Panc1 (cell line): ENCODE measurements around the gene FRY. TPM values are rescaled to one million over a fixed set of nuclear protein-coding genes. Genes with fewer than 3 reads are reported as not detected.

Source experiments
- ATAC-seq: fragments of 200-7000 bp; cut with Tn5 transposase; 2 replicates; pipeline ENCODE4 v1.9.1; 2020; ENCODE audit warnings: mild to moderate bottlenecking, moderate library complexity
- BruUV-seq: library from RNA; stranded (reverse); fragments of 400-500 nt; replicated peaks from 2 replicates; lab custom pipeline; 2021; lab: Mats Ljungman, UMichigan
- CTCF ChIA-PET: fragments of 300-600 bp; sonication (Branson Sonifier 250); formaldehyde crosslinking; loops from one replicate; lab custom pipeline; 2022; ENCODE audit warnings: antibody characterized with exemption; lab: Charles Lee
- POLR2A ChIA-PET: fragments of 300-600 bp; sonication (Branson Sonifier 250); formaldehyde crosslinking; loops from one replicate; lab custom pipeline; 2022; ENCODE audit warnings: antibody characterized with exemption; lab: Charles Lee
- DNase-seq: peaks from one replicate; pipeline ENCODE4 v3.0.0-alpha.2; 2010; ENCODE audit warnings: low read depth, low spot score
- H3K27ac ChIP-seq: 2 replicates; pipeline ENCODE4 v1.5.1; 2011; ENCODE audit warnings: mild to moderate bottlenecking, low read length, inconsistent platforms
- H3K27me3 ChIP-seq: fragments of 200-500 bp; sonication (Bioruptor generic); 2 replicates; pipeline ENCODE4 v1.6.0; 2014; ENCODE audit warnings: low read length, inconsistent platforms; ENCODE audit not compliant: control insufficient read depth, insufficient read depth
- H3K36me3 ChIP-seq: fragments of 200-500 bp; sonication (Bioruptor generic); 2 replicates; pipeline ENCODE4 v1.5.1; 2014; ENCODE audit warnings: inconsistent platforms, mild to moderate bottlenecking, low read length, moderate library complexity; ENCODE audit not compliant: control insufficient read depth, insufficient read depth
- H3K4me1 ChIP-seq: 2 replicates; pipeline ENCODE4 v1.5.1; 2011; ENCODE audit warnings: inconsistent platforms, mild to moderate bottlenecking, low read length, moderate library complexity; ENCODE audit not compliant: control insufficient read depth, insufficient read depth
- H3K4me3 ChIP-seq, 2 experiments: 2 replicates each; pipeline ENCODE4 v1.5.1; 2011 to 2012; ENCODE audit warnings: low read depth in 2 of 2, low read length in 2 of 2, mild to moderate bottlenecking in 2 of 2, inconsistent platforms in 1 of 2, moderate library complexity in 1 of 2
- H3K9me3 ChIP-seq: fragments of 200-500 bp; sonication (Bioruptor generic); 2 replicates; pipeline ENCODE4 v1.5.1; 2014; ENCODE audit warnings: low read depth, mild to moderate bottlenecking, inconsistent platforms, low read length, moderate library complexity; ENCODE audit not compliant: control insufficient read depth, insufficient read depth
- CTCF ChIP-seq: fragments of 450-650 bp; IDR thresholded peaks from 2 replicates; pipeline ENCODE4 v1.5.1; 2017; ENCODE audit warnings: mild to moderate bottlenecking
- POLR2AphosphoS5 ChIP-seq: IDR thresholded peaks from 2 replicates; pipeline ENCODE4 v1.6.1; 2012; ENCODE audit warnings: mild to moderate bottlenecking, low read depth, low read length, moderate library complexity
- SIN3A ChIP-seq: IDR thresholded peaks from 2 replicates; pipeline ENCODE4 v1.6.1; 2012; ENCODE audit warnings: low read depth, mild to moderate bottlenecking, low read length, moderate library complexity, borderline replicate concordance; ENCODE audit not compliant: insufficient read depth
- TCF7L2 ChIP-seq: IDR thresholded peaks from 2 replicates; pipeline ENCODE4 v1.6.1; 2011; ENCODE audit warnings: mild to moderate bottlenecking, low read depth, low read length, inconsistent platforms
- in situ Hi-C: cut with HindIII; loops from 2 replicates; pipeline ENCODE4 v1.10.0; 2016; ENCODE audit warnings: low sequenced_read_pairs, low pct_unique_long_range_greater_than_20kb
- intact Hi-C: fragments of 100-400 bp; cut with micrococcal nuclease; formaldehyde crosslinking; loops from one replicate; pipeline ENCODE4 v1.10.0; 2022; ENCODE audit not compliant: unreplicated experiment
- total RNA-seq: library from RNA; stranded (reverse); gene quantifications from one replicate; pipeline ENCODE4 v1.2.1, GENCODE V29; 2021; ENCODE audit not compliant: unreplicated experiment
- TF ChIP-seq, protein P1 (sequence below), 2 experiments: IDR thresholded peaks; 2 replicates each; pipeline ENCODE4 v1.6.1; 2011 to 2012; ENCODE audit warnings: low read depth in 2 of 2, control low read depth in 1 of 2, low read length in 1 of 2, mild to moderate bottlenecking in 1 of 2, moderate library complexity in 1 of 2; ENCODE audit not compliant: insufficient read depth in 1 of 2

The FRY gene
- total RNA-seq, 1 experiment from 2014 or later: 0.18 TPM

DNA sequence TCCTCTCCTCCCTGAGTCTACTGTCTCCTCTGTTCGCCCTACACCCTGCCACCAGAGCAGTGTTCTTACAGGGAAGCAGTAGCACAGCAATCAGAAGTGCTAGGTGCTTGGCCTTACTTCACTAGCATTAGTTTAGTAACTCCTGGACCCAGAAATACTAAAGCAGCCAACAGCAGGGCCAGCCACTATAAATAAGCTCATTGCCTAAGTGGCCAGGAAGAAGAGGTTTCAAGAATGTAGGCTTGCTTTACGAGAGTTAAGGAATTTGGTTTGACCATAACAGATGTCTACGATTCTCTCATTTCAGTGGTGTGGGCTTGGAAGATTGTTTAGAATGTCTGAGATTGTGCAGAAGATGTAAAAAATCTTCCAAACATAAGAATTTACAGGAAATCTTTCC, 180.2 kb downstream of the FRY start:
- Histone ChIP-seq H3K4me3 (no peak overlapping the region), H3K27me3 (no peaks in the 10 kb centered on the region), H3K9me3 (no peaks in the 10 kb centered on the region), H3K36me3 (no peaks in the 10 kb centered on the region), H3K4me1 (no peaks in the 10 kb centered on the region), H3K27ac (no peak overlapping the region)
- in situ Hi-C loops (no loop called here), intact Hi-C loops (no loop called here)
- DNase-seq: no peak
- ChIA-PET CTCF (no interaction called here), POLR2A (no interaction called here)
- ATAC-seq: no peak
- no TSS peak for BruUV-seq
- TF ChIP-seq, protein P1, sequence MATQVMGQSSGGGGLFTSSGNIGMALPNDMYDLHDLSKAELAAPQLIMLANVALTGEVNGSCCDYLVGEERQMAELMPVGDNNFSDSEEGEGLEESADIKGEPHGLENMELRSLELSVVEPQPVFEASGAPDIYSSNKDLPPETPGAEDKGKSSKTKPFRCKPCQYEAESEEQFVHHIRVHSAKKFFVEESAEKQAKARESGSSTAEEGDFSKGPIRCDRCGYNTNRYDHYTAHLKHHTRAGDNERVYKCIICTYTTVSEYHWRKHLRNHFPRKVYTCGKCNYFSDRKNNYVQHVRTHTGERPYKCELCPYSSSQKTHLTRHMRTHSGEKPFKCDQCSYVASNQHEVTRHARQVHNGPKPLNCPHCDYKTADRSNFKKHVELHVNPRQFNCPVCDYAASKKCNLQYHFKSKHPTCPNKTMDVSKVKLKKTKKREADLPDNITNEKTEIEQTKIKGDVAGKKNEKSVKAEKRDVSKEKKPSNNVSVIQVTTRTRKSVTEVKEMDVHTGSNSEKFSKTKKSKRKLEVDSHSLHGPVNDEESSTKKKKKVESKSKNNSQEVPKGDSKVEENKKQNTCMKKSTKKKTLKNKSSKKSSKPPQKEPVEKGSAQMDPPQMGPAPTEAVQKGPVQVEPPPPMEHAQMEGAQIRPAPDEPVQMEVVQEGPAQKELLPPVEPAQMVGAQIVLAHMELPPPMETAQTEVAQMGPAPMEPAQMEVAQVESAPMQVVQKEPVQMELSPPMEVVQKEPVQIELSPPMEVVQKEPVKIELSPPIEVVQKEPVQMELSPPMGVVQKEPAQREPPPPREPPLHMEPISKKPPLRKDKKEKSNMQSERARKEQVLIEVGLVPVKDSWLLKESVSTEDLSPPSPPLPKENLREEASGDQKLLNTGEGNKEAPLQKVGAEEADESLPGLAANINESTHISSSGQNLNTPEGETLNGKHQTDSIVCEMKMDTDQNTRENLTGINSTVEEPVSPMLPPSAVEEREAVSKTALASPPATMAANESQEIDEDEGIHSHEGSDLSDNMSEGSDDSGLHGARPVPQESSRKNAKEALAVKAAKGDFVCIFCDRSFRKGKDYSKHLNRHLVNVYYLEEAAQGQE (IDR thresholded peaks at IDR 0.05; ENCODE audit: insufficient read depth in 1 of 2, low read depth in 2 of 2, low read length in 1 of 2): no peak
- TF ChIP-seq POLR2AphosphoS5: no peak

DNA sequence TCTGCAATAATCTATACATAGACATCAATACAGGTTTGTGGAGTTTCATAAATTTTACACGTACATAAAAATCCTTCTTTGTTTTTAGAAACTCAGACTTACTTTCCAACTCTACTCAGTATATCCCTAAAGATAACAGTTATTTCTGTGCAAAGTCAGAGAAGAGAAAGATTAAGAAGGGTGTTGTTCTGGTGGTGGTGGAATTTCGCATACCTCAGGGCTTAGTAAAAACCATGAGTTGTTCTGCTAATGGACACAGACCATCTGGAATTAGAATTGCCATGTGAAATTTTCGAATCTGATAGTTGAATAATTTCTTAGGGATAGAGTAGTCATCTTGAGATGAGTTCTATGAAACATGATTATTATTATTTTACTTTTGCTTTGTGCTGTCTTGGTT, 180.8 kb downstream of the FRY start:
- intact Hi-C loops (no loop called here), in situ Hi-C loops (no loop called here)
- H3K9me3 ChIP-seq: no peaks in the 10 kb centered on the region
- no peak overlapping the region for H3K27ac ChIP-seq
- H3K36me3 ChIP-seq: no peaks in the 10 kb centered on the region
- no peak for ATAC-seq
- no peaks in the 10 kb centered on the region for H3K27me3 ChIP-seq
- no peak for TF ChIP-seq TCF7L2
- TF ChIP-seq POLR2AphosphoS5: no peak
- TF ChIP-seq, protein P1 (IDR thresholded peaks at IDR 0.05; ENCODE audit: insufficient read depth in 1 of 2, low read depth in 2 of 2, low read length in 1 of 2): no peak
- no peak for TF ChIP-seq SIN3A
- no peak for TF ChIP-seq CTCF
- BruUV-seq: no TSS peak
- no peaks in the 10 kb centered on the region for H3K4me1 ChIP-seq
- no peak for DNase-seq
- ChIA-PET POLR2A (no interaction called here), CTCF (no interaction called here)
- no peak overlapping the region for H3K4me3 ChIP-seq
